ENCODE measurements around the gene ZFYVE28.

GRCh38 chr4:2318885-2319284 lies 99.6 kb downstream of the ZFYVE28 start:
- TF ChIP-seq GATA2 (IDR thresholded peaks at IDR 0.05; ENCODE audit: low read depth, low read length) = no peak
- no peak for TF ChIP-seq GATA3 (IDR thresholded peaks at IDR 0.05; ENCODE audit: low read depth, low read length)

Measured in SH-SY5Y (cell line).